Panc1 (cell line): ENCODE measurements around the gene AKAP9. TPM values are rescaled to one million over a fixed set of nuclear protein-coding genes. Genes with fewer than 3 reads are reported as not detected.

Source experiments
- ATAC-seq: fragments of 200-7000 bp; cut with Tn5 transposase; 2 replicates; pipeline ENCODE4 v1.9.1; 2020; ENCODE audit warnings: mild to moderate bottlenecking, moderate library complexity
- BruUV-seq: library from RNA; stranded (reverse); fragments of 400-500 nt; replicated peaks from 2 replicates; lab custom pipeline; 2021; lab: Mats Ljungman, UMichigan
- CTCF ChIA-PET: fragments of 300-600 bp; sonication (Branson Sonifier 250); formaldehyde crosslinking; loops from one replicate; lab custom pipeline; 2022; ENCODE audit warnings: antibody characterized with exemption; lab: Charles Lee
- POLR2A ChIA-PET: fragments of 300-600 bp; sonication (Branson Sonifier 250); formaldehyde crosslinking; loops from one replicate; lab custom pipeline; 2022; ENCODE audit warnings: antibody characterized with exemption; lab: Charles Lee
- DNase-seq: peaks from one replicate; pipeline ENCODE4 v3.0.0-alpha.2; 2010; ENCODE audit warnings: low read depth, low spot score
- H3K27ac ChIP-seq: 2 replicates; pipeline ENCODE4 v1.5.1; 2011; ENCODE audit warnings: mild to moderate bottlenecking, low read length, inconsistent platforms
- H3K27me3 ChIP-seq: fragments of 200-500 bp; sonication (Bioruptor generic); 2 replicates; pipeline ENCODE4 v1.6.0; 2014; ENCODE audit warnings: low read length, inconsistent platforms; ENCODE audit not compliant: control insufficient read depth, insufficient read depth
- H3K36me3 ChIP-seq: fragments of 200-500 bp; sonication (Bioruptor generic); 2 replicates; pipeline ENCODE4 v1.5.1; 2014; ENCODE audit warnings: inconsistent platforms, mild to moderate bottlenecking, low read length, moderate library complexity; ENCODE audit not compliant: control insufficient read depth, insufficient read depth
- H3K4me1 ChIP-seq: 2 replicates; pipeline ENCODE4 v1.5.1; 2011; ENCODE audit warnings: inconsistent platforms, mild to moderate bottlenecking, low read length, moderate library complexity; ENCODE audit not compliant: control insufficient read depth, insufficient read depth
- H3K4me3 ChIP-seq, 2 experiments: 2 replicates each; pipeline ENCODE4 v1.5.1; 2011 to 2012; ENCODE audit warnings: low read depth in 2 of 2, low read length in 2 of 2, mild to moderate bottlenecking in 2 of 2, inconsistent platforms in 1 of 2, moderate library complexity in 1 of 2
- H3K9me3 ChIP-seq: fragments of 200-500 bp; sonication (Bioruptor generic); 2 replicates; pipeline ENCODE4 v1.5.1; 2014; ENCODE audit warnings: low read depth, mild to moderate bottlenecking, inconsistent platforms, low read length, moderate library complexity; ENCODE audit not compliant: control insufficient read depth, insufficient read depth
- CTCF ChIP-seq: fragments of 450-650 bp; IDR thresholded peaks from 2 replicates; pipeline ENCODE4 v1.5.1; 2017; ENCODE audit warnings: mild to moderate bottlenecking
- POLR2AphosphoS5 ChIP-seq: IDR thresholded peaks from 2 replicates; pipeline ENCODE4 v1.6.1; 2012; ENCODE audit warnings: mild to moderate bottlenecking, low read depth, low read length, moderate library complexity
- SIN3A ChIP-seq: IDR thresholded peaks from 2 replicates; pipeline ENCODE4 v1.6.1; 2012; ENCODE audit warnings: low read depth, mild to moderate bottlenecking, low read length, moderate library complexity, borderline replicate concordance; ENCODE audit not compliant: insufficient read depth
- TCF7L2 ChIP-seq: IDR thresholded peaks from 2 replicates; pipeline ENCODE4 v1.6.1; 2011; ENCODE audit warnings: mild to moderate bottlenecking, low read depth, low read length, inconsistent platforms
- in situ Hi-C: cut with HindIII; loops from 2 replicates; pipeline ENCODE4 v1.10.0; 2016; ENCODE audit warnings: low sequenced_read_pairs, low pct_unique_long_range_greater_than_20kb
- intact Hi-C: fragments of 100-400 bp; cut with micrococcal nuclease; formaldehyde crosslinking; loops from one replicate; pipeline ENCODE4 v1.10.0; 2022; ENCODE audit not compliant: unreplicated experiment
- total RNA-seq: library from RNA; stranded (reverse); gene quantifications from one replicate; pipeline ENCODE4 v1.2.1, GENCODE V29; 2021; ENCODE audit not compliant: unreplicated experiment
- TF ChIP-seq, protein P1 (sequence below), 2 experiments: IDR thresholded peaks; 2 replicates each; pipeline ENCODE4 v1.6.1; 2011 to 2012; ENCODE audit warnings: low read depth in 2 of 2, control low read depth in 1 of 2, low read length in 1 of 2, mild to moderate bottlenecking in 1 of 2, moderate library complexity in 1 of 2; ENCODE audit not compliant: insufficient read depth in 1 of 2

Gene AKAP9
- total RNA-seq, 1 experiment from 2014 or later, result 31.6 TPM

GRCh38 chr7:91910171-91910570 is 30.5 kb upstream of the AKAP9 start:
- no TSS peak for BruUV-seq
- H3K27ac ChIP-seq, result no peak overlapping the region
- H3K4me3 ChIP-seq, result no peak overlapping the region
- intact Hi-C loops, result no loop called here
- no peaks in the 10 kb centered on the region for H3K27me3 ChIP-seq
- ATAC-seq (no peak), DNase-seq (no peak)
- H3K9me3 ChIP-seq, result no peaks in the 10 kb centered on the region
- POLR2A ChIA-PET, result no interaction called here
- in situ Hi-C loops, result no loop called here
- no peaks in the 10 kb centered on the region for H3K4me1 ChIP-seq
- no peaks in the 10 kb centered on the region for H3K36me3 ChIP-seq
- CTCF ChIA-PET, result no interaction called here
- TF ChIP-seq CTCF (no peak), POLR2AphosphoS5 (no peak), TCF7L2 (no peak), SIN3A (no peak)
- TF ChIP-seq, protein P1, sequence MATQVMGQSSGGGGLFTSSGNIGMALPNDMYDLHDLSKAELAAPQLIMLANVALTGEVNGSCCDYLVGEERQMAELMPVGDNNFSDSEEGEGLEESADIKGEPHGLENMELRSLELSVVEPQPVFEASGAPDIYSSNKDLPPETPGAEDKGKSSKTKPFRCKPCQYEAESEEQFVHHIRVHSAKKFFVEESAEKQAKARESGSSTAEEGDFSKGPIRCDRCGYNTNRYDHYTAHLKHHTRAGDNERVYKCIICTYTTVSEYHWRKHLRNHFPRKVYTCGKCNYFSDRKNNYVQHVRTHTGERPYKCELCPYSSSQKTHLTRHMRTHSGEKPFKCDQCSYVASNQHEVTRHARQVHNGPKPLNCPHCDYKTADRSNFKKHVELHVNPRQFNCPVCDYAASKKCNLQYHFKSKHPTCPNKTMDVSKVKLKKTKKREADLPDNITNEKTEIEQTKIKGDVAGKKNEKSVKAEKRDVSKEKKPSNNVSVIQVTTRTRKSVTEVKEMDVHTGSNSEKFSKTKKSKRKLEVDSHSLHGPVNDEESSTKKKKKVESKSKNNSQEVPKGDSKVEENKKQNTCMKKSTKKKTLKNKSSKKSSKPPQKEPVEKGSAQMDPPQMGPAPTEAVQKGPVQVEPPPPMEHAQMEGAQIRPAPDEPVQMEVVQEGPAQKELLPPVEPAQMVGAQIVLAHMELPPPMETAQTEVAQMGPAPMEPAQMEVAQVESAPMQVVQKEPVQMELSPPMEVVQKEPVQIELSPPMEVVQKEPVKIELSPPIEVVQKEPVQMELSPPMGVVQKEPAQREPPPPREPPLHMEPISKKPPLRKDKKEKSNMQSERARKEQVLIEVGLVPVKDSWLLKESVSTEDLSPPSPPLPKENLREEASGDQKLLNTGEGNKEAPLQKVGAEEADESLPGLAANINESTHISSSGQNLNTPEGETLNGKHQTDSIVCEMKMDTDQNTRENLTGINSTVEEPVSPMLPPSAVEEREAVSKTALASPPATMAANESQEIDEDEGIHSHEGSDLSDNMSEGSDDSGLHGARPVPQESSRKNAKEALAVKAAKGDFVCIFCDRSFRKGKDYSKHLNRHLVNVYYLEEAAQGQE (IDR thresholded peaks at IDR 0.05; ENCODE audit: insufficient read depth in 1 of 2, low read depth in 2 of 2, low read length in 1 of 2), result no peak

- TF ChIP-seq CTCF (no peak), SIN3A (no peak), POLR2AphosphoS5 (no peak), TCF7L2 (no peak)
- TF ChIP-seq, protein P1 (IDR thresholded peaks at IDR 0.05; ENCODE audit: insufficient read depth in 1 of 2, low read depth in 2 of 2, low read length in 1 of 2), result no peak
- H3K9me3 ChIP-seq, result no peaks in the 10 kb centered on the region
- BruUV-seq, result no TSS peak
- H3K27ac ChIP-seq, result no peak overlapping the region
- in situ Hi-C loops, result no loop called here
- ChIA-PET CTCF (no interaction called here), POLR2A (no interaction called here)
- no peak for DNase-seq
- no peaks in the 10 kb centered on the region for H3K36me3 ChIP-seq
- H3K27me3 ChIP-seq, result no peaks in the 10 kb centered on the region
- H3K4me1 ChIP-seq, result no peaks in the 10 kb centered on the region
- intact Hi-C loops, result no loop called here
- no peak overlapping the region for H3K4me3 ChIP-seq
- no peak for ATAC-seq
Measured at GRCh38 chr7:91911121-91911520, 29.5 kb upstream of the AKAP9 start.
